GM12878 (cell line): Measurements from ENCODE around the gene STK40. TPM values are rescaled to one million over a fixed set of nuclear protein-coding genes. Genes with fewer than 3 reads are reported as not detected.

ENCODE experiments used
- ATAC-seq: fragments of 200-7000 bp; cut with Tn5 transposase; 3 replicates; pipeline ENCODE4 v1.9.1; 2020; ENCODE audit warnings: mild to moderate bottlenecking, moderate library complexity
- BruUV-seq: library from RNA; stranded (reverse); fragments of 400-500 nt; replicated peaks from 2 replicates; lab custom pipeline; 2021; lab: Mats Ljungman, UMichigan
- CTCF ChIA-PET: fragments of 300-600 bp; sonication (Branson Sonifier 250); formaldehyde crosslinking; extraction: SDS; loops from one replicate; lab custom pipeline; 2021; ENCODE audit warnings: inconsistent platforms; lab: Yijun Ruan, JAX
- POLR2A ChIA-PET: fragments of 350-600 bp; formaldehyde crosslinking; extraction: SDS; loops from one replicate; lab custom pipeline; 2021; ENCODE audit warnings: inconsistent platforms; lab: Charles Lee
- RAD21 ChIA-PET: fragments of 300-600 bp; sonication (Branson Sonifier 250); formaldehyde crosslinking; loops from one replicate; lab custom pipeline; 2023; ENCODE audit warnings: antibody characterized with exemption; ENCODE audit not compliant: unreplicated experiment; lab: Charles Lee
- SMC1A ChIA-PET: fragments of 300-600 bp; sonication (Branson Sonifier 250); formaldehyde crosslinking; loops from one replicate; lab custom pipeline; 2023; ENCODE audit not compliant: unreplicated experiment, uncharacterized antibody; lab: Charles Lee
- DNase-seq: peaks from one replicate; pipeline ENCODE4 v3.0.0-alpha.2; 2011; ENCODE audit warnings: low read depth, low spot score
- FAIRE-seq: peaks from 3 replicates; lab custom pipeline; 2011; peaks lifted over from hg19 to GRCh38; lab: Jason Lieb, UNC
- H2AFZ ChIP-seq: 2 replicates; pipeline ENCODE4 v1.6.0; 2011; ENCODE audit warnings: low read depth, low read length, control low read depth; ENCODE audit not compliant: control insufficient read depth
- H3K27ac ChIP-seq: 2 replicates; pipeline ENCODE4 v1.5.1; 2011; ENCODE audit warnings: control low read depth; ENCODE audit not compliant: control insufficient read depth, insufficient read depth
- H3K27me3 ChIP-seq, 2 experiments: replicated peaks in 1 of 2; 2 replicates each; pipeline versions ENCODE4 v1.6.0 to v1.6.1; 2011; ENCODE audit warnings: low read length in 1 of 2; ENCODE audit not compliant: control insufficient read depth in 2 of 2, insufficient read depth in 2 of 2
- H3K36me3 ChIP-seq, 2 experiments: 2 replicates each; pipeline ENCODE4 v1.5.1; 2011; ENCODE audit warnings: low read length in 1 of 2; ENCODE audit not compliant: control insufficient read depth in 2 of 2, insufficient read depth in 2 of 2
- H3K4me1 ChIP-seq: 2 replicates; pipeline ENCODE4 v1.6.1; 2011; ENCODE audit warnings: mild to moderate bottlenecking, low read length, moderate library complexity, mixed read lengths; ENCODE audit not compliant: control insufficient read depth, insufficient read depth
- H3K4me2 ChIP-seq: 2 replicates; pipeline ENCODE4 v1.6.0; 2011; ENCODE audit warnings: control low read depth; ENCODE audit not compliant: control insufficient read depth, insufficient read depth
- H3K4me3 ChIP-seq: fragments of 200-600 bp; sonication (generic); 2 replicates; pipeline ENCODE4 v1.5.1; 2016
- H3K79me2 ChIP-seq: 2 replicates; pipeline ENCODE4 v1.6.0; 2011; ENCODE audit warnings: low read length; ENCODE audit not compliant: control insufficient read depth, insufficient read depth
- H3K9ac ChIP-seq: 2 replicates; pipeline ENCODE4 v1.8.0; 2011; ENCODE audit warnings: low read length, control low read depth, mixed read lengths; ENCODE audit not compliant: control insufficient read depth, insufficient read depth
- H3K9me3 ChIP-seq: replicated peaks from 3 replicates; pipeline ENCODE4 v1.5.1; 2011; ENCODE audit warnings: mild to moderate bottlenecking, low read length; ENCODE audit not compliant: control insufficient read depth, insufficient read depth
- H4K20me1 ChIP-seq: 2 replicates; pipeline ENCODE4 v1.6.0; 2011; ENCODE audit not compliant: control insufficient read depth, insufficient read depth
- CEBPZ ChIP-seq: fragments of 150-350 bp; IDR thresholded peaks from 2 replicates; pipeline ENCODE4 v1.6.1; 2016; ENCODE audit warnings: low read depth, low read length
- CREB1 ChIP-seq: IDR thresholded peaks from 2 replicates; pipeline ENCODE4 v1.6.1; 2012; ENCODE audit warnings: low read depth, mild to moderate bottlenecking, inconsistent platforms
- DPF2 ChIP-seq: fragments of 450-650 bp; IDR thresholded peaks from 2 replicates; pipeline ENCODE4 v1.6.1; 2017; ENCODE audit warnings: mild to moderate bottlenecking
- IKZF1 ChIP-seq: fragments of 450-650 bp; conservative IDR thresholded peaks from 2 replicates; pipeline ENCODE4 v1.6.1; 2017; ENCODE audit warnings: antibody characterized with exemption, mild to moderate bottlenecking
- MAX ChIP-seq: IDR thresholded peaks from 2 replicates; pipeline ENCODE4 v1.6.1; 2012; ENCODE audit warnings: low read depth, low read length, improper control_type of control experiment
- MEF2A ChIP-seq: IDR thresholded peaks from 2 replicates; pipeline ENCODE4 v1.6.1; 2011; ENCODE audit warnings: low read depth, mild to moderate bottlenecking, low read length, moderate library complexity; ENCODE audit not compliant: insufficient read depth
- NRF1 ChIP-seq: conservative IDR thresholded peaks from 2 replicates; pipeline ENCODE4 v1.6.1; 2011; ENCODE audit warnings: mild to moderate bottlenecking, low read depth, low read length, improper control_type of control experiment
- RAD21 ChIP-seq: IDR thresholded peaks from 2 replicates; pipeline ENCODE4 v1.6.1; 2011; ENCODE audit warnings: mild to moderate bottlenecking, low read depth, low read length, moderate library complexity; ENCODE audit not compliant: insufficient read depth
- SIX5 ChIP-seq: IDR thresholded peaks from 2 replicates; pipeline ENCODE4 v1.6.1; 2011; ENCODE audit warnings: mild to moderate bottlenecking, low read depth, low read length, moderate library complexity; ENCODE audit not compliant: severe bottlenecking
- TBL1XR1 ChIP-seq: IDR thresholded peaks from 2 replicates; pipeline ENCODE4 v1.6.1; 2012; ENCODE audit warnings: low read depth, low read length, improper control_type of control experiment
- TCF7 ChIP-seq: IDR thresholded peaks from 2 replicates; pipeline ENCODE4 v1.6.1; 2014; ENCODE audit warnings: antibody characterized with exemption, borderline replicate concordance
- WGBS: methylation state at CpG from one replicate; pipeline ENCODE4 v1.1.6; 2016; ENCODE audit warnings: low lambda C conversion rate; ENCODE audit not compliant: insufficient replicate concordance, insufficient coverage; ENCODE audit errors: missing lambda C conversion rate; 5-methylcytosine and 5-hydroxymethylcytosine counted together
- in situ Hi-C: fragments of 300-500 bp; cut with MboI; formaldehyde crosslinking; loops from 9 replicates; pipeline ENCODE4 v1.14.3; 2018; ENCODE audit warnings: mixed read lengths
- intact Hi-C: fragments of 100-400 bp; cut with micrococcal nuclease; formaldehyde crosslinking; loops from one replicate; pipeline ENCODE4 v1.14.2; 2022; ENCODE audit not compliant: unreplicated experiment
- polyA plus RNA-seq, 11 experiments: library from polyadenylated mRNA; depleted of rRNA in 4 of 11; unstranded in 6 of 11; stranded (reverse) in 5 of 11; fragments of >200 nt; fragmentation: Nextera tagmentation in 4 of 11; fragmentation: Illumina TruSeq in 1 of 11; extraction: Ambion mirVana in 4 of 11; extraction: Trizol in 1 of 11; gene quantifications; 1 replicate in 1 of 11; 2 replicates in 10 of 11; pipeline versions ENCODE4 v1.2.1 to v1.2.3, GENCODE V29; 2011 to 2016; ENCODE audit warnings: inconsistent platforms in 2 of 11, missing spikeins in 2 of 11, low read depth in 1 of 11
- total RNA-seq, 4 experiments: library from RNA; depleted of rRNA in 3 of 4; stranded (reverse); fragments of >200 nt in 3 of 4; fragmentation: Illumina TruSeq in 1 of 4; extraction: Trizol in 1 of 4; gene quantifications; 2 replicates each; pipeline versions ENCODE4 v1.2.1 to v1.2.3, GENCODE V29; 2013 to 2021

STK40 gene
- total and polyA plus RNA-seq, 10 of the 15 experiments (the other 5 are each of a cell fraction or from before 2014, with no cell fraction given) = 0.27 to 51.0 (median 29.5) TPM

- WGBS = 81% methylated on average over 4 of the region's 4 CpGs
- H3K79me2 ChIP-seq = no peaks in the 10 kb centered on the region
- intact Hi-C loops (no loop called here), in situ Hi-C loops (no loop called here)
- no peaks in the 10 kb centered on the region for H3K9me3 ChIP-seq
- no peaks in the 10 kb centered on the region for H3K36me3 ChIP-seq
- H2AFZ ChIP-seq = no peak overlapping the region
- ChIA-PET RAD21 (no interaction called here), POLR2A (no interaction called here), SMC1A (no interaction called here), CTCF (no interaction called here)
- FAIRE-seq (no peak), DNase-seq (no peak), ATAC-seq (no peak)
- no peak overlapping the region for H3K27ac ChIP-seq
- H4K20me1 ChIP-seq = no peaks in the 10 kb centered on the region
- H3K9ac ChIP-seq = no peak overlapping the region
- H3K4me1 ChIP-seq = no peaks in the 10 kb centered on the region
- BruUV-seq = no TSS peak
- H3K27me3 ChIP-seq = no peaks in the 10 kb centered on the region
- H3K4me3 ChIP-seq = no peak overlapping the region
- no peak overlapping the region for H3K4me2 ChIP-seq
- TF ChIP-seq TCF7 (no peak), MEF2A (no peak), CREB1 (no peak), MAX (no peak), NRF1 (no peak), CEBPZ (no peak), IKZF1 (no peak), TBL1XR1 (no peak), SIX5 (no peak), DPF2 (no peak), RAD21 (no peak)
Observed at GRCh38 chr1:36432616-36433015, 46.9 kb upstream of the STK40 start.
